ENCODE data around the gene ANKRD2. TPM values are rescaled to one million over a fixed set of nuclear protein-coding genes. Genes with fewer than 3 reads are reported as not detected.

ANKRD2 gene
- total and polyA plus RNA-seq, 2 donors (not counting 3 experiments of a cell fraction or from before 2014, with no cell fraction given), result 1.6 to 1.8 TPM

GRCh38 chr10:97596101-97597082, 23.8 kb downstream of the ANKRD2 start:
- Histone ChIP-seq H3K4me1 (ENCODE audit: control insufficient read depth, extremely low read depth, insufficient read depth, low read length) (peaks cover 25% of the 10 kb centered on the region), H3K4me2 (ENCODE audit: insufficient read depth, low read length) (peak overlapping the region; percentile 42), H3K27ac (ENCODE audit: insufficient read depth, low read depth, low read length) (peak overlapping the region; percentile 82), H3K27me3 (ENCODE audit: control insufficient read depth in 2 of 2, insufficient read depth in 2 of 2, low read length in 2 of 2) (no peaks in the 10 kb centered on the region), H3K79me2 (ENCODE audit: control insufficient read depth, insufficient read depth, low read length) (no peaks in the 10 kb centered on the region), H3K4me3 (replicated peaks in 1 of 3; ENCODE audit: insufficient read depth in 1 of 3, low read depth in 1 of 3, low read length in 3 of 3) (no peak overlapping the region), H3K9ac (replicated peaks; ENCODE audit: extremely low read depth, insufficient read depth, low read length) (peak overlapping the region; percentile 41), H2AFZ (ENCODE audit: low read depth, low read length) (peak overlapping the region; percentile 14), H3K9me1 (replicated peaks; ENCODE audit: control insufficient read depth, extremely low read depth, insufficient read depth, low read length) (no peaks in the 10 kb centered on the region), H4K20me1 (replicated peaks; ENCODE audit: control insufficient read depth, extremely low read depth, insufficient read depth, low read length) (no peaks in the 10 kb centered on the region), H3K9me3 (replicated peaks; ENCODE audit: control insufficient read depth, insufficient read depth, low read length) (no peaks in the 10 kb centered on the region), H3K36me3 (ENCODE audit: control insufficient read depth in 2 of 2, extremely low read depth in 1 of 2, insufficient read depth in 2 of 2, low read length in 2 of 2) (no peaks in the 10 kb centered on the region)
- FAIRE-seq (peak; percentile 95), DNase-seq (ENCODE audit: low read depth, low spot score) (peak; percentile 98)
- dilution Hi-C loops (cut with MboI; ENCODE audit: extremely low pct_ligation_motif_present, low sequenced_read_pairs) (no loop called here), intact Hi-C loops (cut with micrococcal nuclease) (loop anchor here (1.0 to 5.0 kb wide), 4 partner anchors 12 to 189 kb away; partner anchors contain the start of gene HOGA1)
- POLR2A ChIA-PET, result interaction anchor here (0.6 to 1.5 kb wide), 3 partner anchors 16 to 197 kb away, joined by 3 to 4 read pairs (median 3); no protein-coding TSS in a partner anchor
- BruUV-seq (replicated peaks), result TSS peak; percentile 82
- CTCF ChIA-PET, result interaction anchor here (0.5 to 2.2 kb wide), 19 partner anchors 9 to 115 kb away, joined by 3 to 32 read pairs (median 5); partner anchors contain the start of genes ANKRD2, HOGA1 and PI4K2A
- TF ChIP-seq GATA2 (IDR thresholded peaks at IDR 0.05; ENCODE audit: insufficient read depth, insufficient read length, low read depth, low read length), result peak; percentile 67
- TF ChIP-seq JUN (IDR thresholded peaks at IDR 0.05; ENCODE audit: borderline replicate concordance, insufficient read depth, insufficient read length, low read depth), result peak; percentile 91
- TF ChIP-seq MYC (IDR thresholded peaks at IDR 0.05; ENCODE audit: low read depth, low read length), result no peak
- TF ChIP-seq POLR2AphosphoS5 (IDR thresholded peaks at IDR 0.05; ENCODE audit: insufficient read depth, low read depth, low read length), result peak; percentile 86
- TF ChIP-seq CTCF (IDR thresholded peaks at IDR 0.05; ENCODE audit: extremely low read depth in 1 of 2, insufficient read depth in 1 of 2, low read depth in 1 of 2, low read length in 2 of 2), result no peak
- TF ChIP-seq FOS (IDR thresholded peaks at IDR 0.05; ENCODE audit: borderline replicate concordance, insufficient read depth, low read length), result peak; percentile 96
- TF ChIP-seq POLR2A (IDR thresholded peaks at IDR 0.05; ENCODE audit: low read depth, low read length), result peak; percentile 66

All from endothelial cell of umbilical vein (primary cell).